Caco-2 (cell line): ENCODE data around the gene GDF10. TPM values are rescaled to one million over a fixed set of nuclear protein-coding genes. Genes with fewer than 3 reads are reported as not detected.

Experiments
- Bru-seq: library from RNA; stranded (reverse); fragments of 400-500 nt; gene quantifications from one replicate; lab custom pipeline; 2021; lab: Mats Ljungman, UMichigan
- BruChase-seq, 2 experiments: library from RNA; stranded (reverse); fragments of 400-500 nt; gene quantifications; one replicate each; lab custom pipeline; 2021; lab: Mats Ljungman, UMichigan
- BruUV-seq: library from RNA; stranded (reverse); fragments of 400-500 nt; replicated peaks from 2 replicates; lab custom pipeline; 2021; lab: Mats Ljungman, UMichigan
- CTCF ChIA-PET: fragments of 300-600 bp; sonication (Branson Sonifier 250); formaldehyde crosslinking; loops from one replicate; lab custom pipeline; 2022; ENCODE audit warnings: antibody characterized with exemption; lab: Charles Lee
- POLR2A ChIA-PET: fragments of 300-600 bp; sonication (Branson Sonifier 250); formaldehyde crosslinking; loops from one replicate; lab custom pipeline; 2022; ENCODE audit warnings: antibody characterized with exemption; lab: Charles Lee
- DNase-seq, 2 experiments: peaks; one replicate each; pipeline versions ENCODE4 v3.0.0 to v3.0.0-alpha.2; 2020 to 2022
- H3K27me3 ChIP-seq: replicated peaks from 2 replicates; pipeline ENCODE4 v1.6.0; 2011; ENCODE audit warnings: low read length; ENCODE audit not compliant: control insufficient read depth, insufficient read depth
- H3K36me3 ChIP-seq: 2 replicates; pipeline ENCODE4 v1.5.1; 2011; ENCODE audit warnings: low read length; ENCODE audit not compliant: control insufficient read depth, insufficient read depth
- H3K4me1 ChIP-seq: fragments of 250-450 bp; sonication (Bioruptor Pico); 2 replicates; pipeline ENCODE4 v1.5.1; 2020; ENCODE audit warnings: mild to moderate bottlenecking
- H3K4me3 ChIP-seq: 2 replicates; pipeline ENCODE4 v1.5.1; 2011; ENCODE audit warnings: low read depth, mild to moderate bottlenecking, control low read depth, low read length
- H3K9me3 ChIP-seq: fragments of 250-450 bp; sonication (Bioruptor Pico); 2 replicates; pipeline ENCODE4 v1.5.1; 2020; ENCODE audit warnings: mild to moderate bottlenecking, moderate library complexity
- H3K27ac Mint-ChIP-seq: one replicate; pipeline ENCODE4 v1.8.0; 2022; ENCODE audit warnings: mixed read lengths; ENCODE audit not compliant: unreplicated experiment
- H3K27me3 Mint-ChIP-seq: one replicate; pipeline ENCODE4 v1.8.0; 2022; ENCODE audit warnings: mixed read lengths; ENCODE audit not compliant: insufficient read depth, unreplicated experiment
- H3K36me3 Mint-ChIP-seq: one replicate; pipeline ENCODE4 v1.8.0; 2022; ENCODE audit warnings: mild to moderate bottlenecking, mixed read lengths; ENCODE audit not compliant: insufficient read depth, unreplicated experiment
- H3K4me1 Mint-ChIP-seq: one replicate; pipeline ENCODE4 v1.8.0; 2022; ENCODE audit warnings: low read depth, mixed read lengths; ENCODE audit not compliant: unreplicated experiment
- H3K4me3 Mint-ChIP-seq: one replicate; pipeline ENCODE4 v1.8.0; 2022; ENCODE audit warnings: mild to moderate bottlenecking, moderate library complexity, mixed read lengths; ENCODE audit not compliant: unreplicated experiment
- H3K9me3 Mint-ChIP-seq: one replicate; pipeline ENCODE4 v1.8.0; 2022; ENCODE audit warnings: mixed read lengths; ENCODE audit not compliant: unreplicated experiment
- intact Hi-C: fragments of 100-400 bp; cut with micrococcal nuclease; formaldehyde crosslinking; loops from one replicate; pipeline ENCODE4 v1.10.0; 2022; ENCODE audit not compliant: unreplicated experiment
- long read RNA-seq: library from polyadenylated mRNA; stranded (forward); transcript quantifications from one replicate; pipeline ENCODE4 v2.0.0, GENCODE V29; 2022
- total RNA-seq: library from RNA; stranded (reverse); gene quantifications from 2 replicates; pipeline ENCODE4 v1.2.3, GENCODE V29; 2022
- TF ChIP-seq, protein P1 (sequence below), 2 experiments: fragments of 200-600 bp in 1 of 2; IDR thresholded peaks; 1 replicate in 1 of 2; 2 replicates in 1 of 2; pipeline versions ENCODE4 v1.5.1 to v1.8.0; 2011 to 2022; ENCODE audit warnings: antibody characterized with exemption in 1 of 2, control low read depth in 1 of 2, inconsistent platforms in 1 of 2, low read depth in 1 of 2, low read length in 1 of 2, mild to moderate bottlenecking in 1 of 2, moderate library complexity in 1 of 2; ENCODE audit not compliant: insufficient read depth in 1 of 2, severe bottlenecking in 1 of 2, unreplicated experiment in 1 of 2

Gene GDF10, protein sequence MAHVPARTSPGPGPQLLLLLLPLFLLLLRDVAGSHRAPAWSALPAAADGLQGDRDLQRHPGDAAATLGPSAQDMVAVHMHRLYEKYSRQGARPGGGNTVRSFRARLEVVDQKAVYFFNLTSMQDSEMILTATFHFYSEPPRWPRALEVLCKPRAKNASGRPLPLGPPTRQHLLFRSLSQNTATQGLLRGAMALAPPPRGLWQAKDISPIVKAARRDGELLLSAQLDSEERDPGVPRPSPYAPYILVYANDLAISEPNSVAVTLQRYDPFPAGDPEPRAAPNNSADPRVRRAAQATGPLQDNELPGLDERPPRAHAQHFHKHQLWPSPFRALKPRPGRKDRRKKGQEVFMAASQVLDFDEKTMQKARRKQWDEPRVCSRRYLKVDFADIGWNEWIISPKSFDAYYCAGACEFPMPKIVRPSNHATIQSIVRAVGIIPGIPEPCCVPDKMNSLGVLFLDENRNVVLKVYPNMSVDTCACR
- total RNA-seq = not detected in 2 replicates
- Bru-seq, nascent RNA = not detected
- BruChase-seq, experiment 1, labeled RNA remaining after a 2-hour chase = percentile 6 among the genes with signal in this experiment
- BruChase-seq, experiment 2, labeled RNA remaining after a 6-hour chase = not detected
- long read RNA-seq, partial matches to known transcripts = 1 of 1 reads
- long read RNA-seq, other reads (novel, unspliced or antisense) = 0 of 1 reads

DNA sequence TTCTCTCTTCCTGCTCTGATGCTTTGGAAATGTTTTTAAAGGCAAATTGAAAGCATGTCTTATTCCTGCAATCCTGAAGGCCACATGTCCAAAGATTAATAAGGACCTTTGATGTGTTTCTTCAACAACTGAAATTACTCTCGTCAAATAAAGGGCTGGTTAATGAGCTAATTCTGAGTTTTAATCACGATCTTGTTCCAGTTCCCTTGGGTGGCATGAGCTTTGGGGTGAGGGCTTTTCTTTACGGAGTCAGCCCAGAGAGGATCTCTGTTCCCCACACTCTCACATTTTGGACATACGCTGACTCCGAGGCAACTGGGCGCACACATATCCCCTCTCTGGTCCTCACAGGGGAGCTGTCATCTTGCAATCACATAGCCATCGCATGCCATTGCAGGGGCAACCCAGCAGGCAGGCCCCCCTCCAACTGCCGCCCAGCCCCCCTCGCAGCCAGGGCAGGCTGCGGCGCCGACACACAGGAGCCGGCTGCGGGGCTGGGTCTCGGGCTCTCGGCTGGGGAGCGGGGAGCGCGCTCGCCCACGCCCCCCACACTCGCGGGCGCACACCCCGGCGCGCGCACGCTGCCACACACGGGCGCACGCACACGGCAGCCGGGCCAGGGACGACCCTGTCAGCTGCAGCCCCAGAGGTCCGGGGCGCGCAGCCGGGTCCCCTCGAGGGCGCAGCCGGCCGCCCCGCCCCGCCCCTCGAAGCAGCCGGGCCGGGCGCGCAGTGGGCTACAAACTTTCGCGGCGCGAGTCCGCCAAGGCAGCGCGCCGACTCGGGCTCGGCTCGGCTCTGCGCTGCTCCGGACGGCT is at the start of gene GDF10:
Gene GDF10 (plus strand): TSS at position 587 of the 818 bp plus-strand sequence. CDS start 455 bp downstream, outside the sequence.
- Histone ChIP-seq H3K9me3 (no peaks in the 10 kb centered on the region), H3K36me3 (no peaks in the 10 kb centered on the region), H3K4me3 (peak within 1 kb of the TSS; percentile 24), H3K4me1 (peaks cover 12% of the 10 kb centered on the region; the same call in 1 of the 2 replicates), H3K27me3 (peaks cover 2% of the 10 kb centered on the region)
- H3K27ac Mint-ChIP-seq = no peak within 1 kb of the TSS
- no TSS peak for BruUV-seq
- DNase-seq = no peak
- H3K27me3 Mint-ChIP-seq = peaks cover 46% of the 10 kb centered on the region
- TF ChIP-seq, protein P1, sequence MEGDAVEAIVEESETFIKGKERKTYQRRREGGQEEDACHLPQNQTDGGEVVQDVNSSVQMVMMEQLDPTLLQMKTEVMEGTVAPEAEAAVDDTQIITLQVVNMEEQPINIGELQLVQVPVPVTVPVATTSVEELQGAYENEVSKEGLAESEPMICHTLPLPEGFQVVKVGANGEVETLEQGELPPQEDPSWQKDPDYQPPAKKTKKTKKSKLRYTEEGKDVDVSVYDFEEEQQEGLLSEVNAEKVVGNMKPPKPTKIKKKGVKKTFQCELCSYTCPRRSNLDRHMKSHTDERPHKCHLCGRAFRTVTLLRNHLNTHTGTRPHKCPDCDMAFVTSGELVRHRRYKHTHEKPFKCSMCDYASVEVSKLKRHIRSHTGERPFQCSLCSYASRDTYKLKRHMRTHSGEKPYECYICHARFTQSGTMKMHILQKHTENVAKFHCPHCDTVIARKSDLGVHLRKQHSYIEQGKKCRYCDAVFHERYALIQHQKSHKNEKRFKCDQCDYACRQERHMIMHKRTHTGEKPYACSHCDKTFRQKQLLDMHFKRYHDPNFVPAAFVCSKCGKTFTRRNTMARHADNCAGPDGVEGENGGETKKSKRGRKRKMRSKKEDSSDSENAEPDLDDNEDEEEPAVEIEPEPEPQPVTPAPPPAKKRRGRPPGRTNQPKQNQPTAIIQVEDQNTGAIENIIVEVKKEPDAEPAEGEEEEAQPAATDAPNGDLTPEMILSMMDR (IDR thresholded peaks at IDR 0.05; ENCODE audit: insufficient read depth in 1 of 2, low read depth in 1 of 2, low read length in 1 of 2, severe bottlenecking in 1 of 2, unreplicated experiment in 1 of 2) = no peak
- ChIA-PET CTCF (interaction anchor here (1.4 to 1.8 kb wide), 3 partner anchors 12 to 275 kb away, joined by 3 to 5 read pairs (median 3); no protein-coding TSS in a partner anchor), POLR2A (no interaction called here)
- H3K4me3 Mint-ChIP-seq = peak within 1 kb of the TSS; percentile 60
- H3K9me3 Mint-ChIP-seq = no peaks in the 10 kb centered on the region
- H3K36me3 Mint-ChIP-seq = no peaks in the 10 kb centered on the region
- peaks cover 6% of the 10 kb centered on the region for H3K4me1 Mint-ChIP-seq
- intact Hi-C loops = no loop called here

DNA sequence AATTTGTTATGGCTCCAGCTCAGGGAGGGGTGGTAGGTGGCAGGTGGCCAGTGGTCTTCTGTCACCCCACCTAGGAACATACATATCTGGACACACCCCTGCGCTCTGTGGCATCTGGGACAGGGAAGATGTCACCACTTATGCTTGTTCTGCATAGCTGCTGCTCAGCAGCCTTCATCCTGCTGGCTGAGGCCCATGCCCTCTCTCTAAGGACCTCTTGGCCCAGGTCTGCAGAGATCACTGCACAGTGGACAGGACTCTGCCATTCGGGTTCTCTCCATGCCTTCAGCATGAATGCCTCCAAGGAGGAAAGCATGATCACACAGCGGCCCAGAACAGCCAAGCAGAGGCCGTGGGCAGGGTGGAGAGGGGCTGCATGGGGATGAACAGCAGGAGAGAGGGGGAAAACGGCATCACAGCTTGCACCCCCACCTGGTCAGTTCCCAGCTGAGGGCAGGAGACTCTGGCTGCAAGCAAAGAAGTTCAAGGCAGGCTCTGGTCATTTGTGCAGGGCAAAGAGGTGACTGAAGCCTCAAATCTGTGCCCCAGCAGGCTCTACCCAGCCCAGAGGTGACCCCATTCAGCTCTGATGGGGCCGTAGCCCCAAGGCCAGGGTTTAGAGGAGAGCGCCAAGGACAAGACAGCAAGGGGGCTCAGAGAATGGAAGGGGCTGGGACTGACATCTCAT is 47.8 kb upstream of the GDF10 start:
- no peaks in the 10 kb centered on the region for H3K4me1 Mint-ChIP-seq
- CTCF ChIA-PET = no interaction called here
- H3K36me3 ChIP-seq = no peaks in the 10 kb centered on the region
- TF ChIP-seq, protein P1 (IDR thresholded peaks at IDR 0.05; ENCODE audit: insufficient read depth in 1 of 2, low read depth in 1 of 2, low read length in 1 of 2, severe bottlenecking in 1 of 2, unreplicated experiment in 1 of 2) = no peak
- H3K9me3 Mint-ChIP-seq = no peaks in the 10 kb centered on the region
- H3K4me3 ChIP-seq = no peak overlapping the region
- POLR2A ChIA-PET = no interaction called here
- no TSS peak for BruUV-seq
- H3K4me1 ChIP-seq = no peaks in the 10 kb centered on the region
- no peak overlapping the region for H3K4me3 Mint-ChIP-seq
- H3K36me3 Mint-ChIP-seq = no peaks in the 10 kb centered on the region
- peaks cover 14% of the 10 kb centered on the region for H3K27me3 Mint-ChIP-seq
- no peaks in the 10 kb centered on the region for H3K27me3 ChIP-seq
- intact Hi-C loops = no loop called here
- DNase-seq = no peak
- no peaks in the 10 kb centered on the region for H3K9me3 ChIP-seq
- H3K27ac Mint-ChIP-seq = no peak overlapping the region
